ENCODE measurements around the gene NOVA2.
"Not testable (repeated sequence)": the region's sequence is repeated elsewhere in the genome, so short reads cannot be mapped to it uniquely, and the experiment has no call there.

The NOVA2 gene

DNA sequence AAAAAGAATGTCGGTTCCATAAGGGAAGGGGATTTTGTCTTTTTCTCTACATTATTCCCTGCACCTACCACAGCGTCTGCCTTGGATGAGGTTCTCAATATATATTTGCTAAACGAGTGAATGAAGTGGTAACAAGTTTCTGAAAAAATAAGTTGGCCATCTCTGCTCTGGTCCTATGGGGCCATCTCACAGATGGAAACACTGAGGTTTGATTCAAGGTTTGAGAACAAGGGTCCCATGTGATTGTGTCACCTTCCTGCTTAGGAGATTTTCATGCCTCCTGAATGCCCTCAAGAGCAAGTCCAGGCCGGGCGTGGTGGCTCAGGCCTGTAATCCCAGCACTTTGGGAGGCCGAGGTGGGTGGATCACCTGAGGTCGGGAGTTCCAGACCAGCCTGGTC lies 74.4 kb downstream of the NOVA2 start:
- no peak for DNase-seq

GRCh38 chr19:45897261-45897812 lies 76.3 kb downstream of the NOVA2 start:
- no peak for DNase-seq

GRCh38 chr19:45895983-45896599 lies 77.6 kb downstream of the NOVA2 start:
- DNase-seq = not testable (repeated sequence)

GRCh38 chr19:45895519-45895972 lies 78.1 kb downstream of the NOVA2 start:
- peak in 1 of 56 donors; percentile 9 for DNase-seq

GRCh38 chr19:45890877-45891276 lies 82.8 kb downstream of the NOVA2 start:
- DNase-seq = no peak

GRCh38 chr19:45889210-45889885 lies 84.3 kb downstream of the NOVA2 start:
- DNase-seq = no peak

- DNase-seq = no peak
Measured at GRCh38 chr19:45887200-45887710, 86.4 kb downstream of the NOVA2 start.

- DNase-seq = peak; percentile 35 to 94 (median 86)
Measured at GRCh38 chr19:45886427-45887199, 87.1 kb downstream of the NOVA2 start.

DNA sequence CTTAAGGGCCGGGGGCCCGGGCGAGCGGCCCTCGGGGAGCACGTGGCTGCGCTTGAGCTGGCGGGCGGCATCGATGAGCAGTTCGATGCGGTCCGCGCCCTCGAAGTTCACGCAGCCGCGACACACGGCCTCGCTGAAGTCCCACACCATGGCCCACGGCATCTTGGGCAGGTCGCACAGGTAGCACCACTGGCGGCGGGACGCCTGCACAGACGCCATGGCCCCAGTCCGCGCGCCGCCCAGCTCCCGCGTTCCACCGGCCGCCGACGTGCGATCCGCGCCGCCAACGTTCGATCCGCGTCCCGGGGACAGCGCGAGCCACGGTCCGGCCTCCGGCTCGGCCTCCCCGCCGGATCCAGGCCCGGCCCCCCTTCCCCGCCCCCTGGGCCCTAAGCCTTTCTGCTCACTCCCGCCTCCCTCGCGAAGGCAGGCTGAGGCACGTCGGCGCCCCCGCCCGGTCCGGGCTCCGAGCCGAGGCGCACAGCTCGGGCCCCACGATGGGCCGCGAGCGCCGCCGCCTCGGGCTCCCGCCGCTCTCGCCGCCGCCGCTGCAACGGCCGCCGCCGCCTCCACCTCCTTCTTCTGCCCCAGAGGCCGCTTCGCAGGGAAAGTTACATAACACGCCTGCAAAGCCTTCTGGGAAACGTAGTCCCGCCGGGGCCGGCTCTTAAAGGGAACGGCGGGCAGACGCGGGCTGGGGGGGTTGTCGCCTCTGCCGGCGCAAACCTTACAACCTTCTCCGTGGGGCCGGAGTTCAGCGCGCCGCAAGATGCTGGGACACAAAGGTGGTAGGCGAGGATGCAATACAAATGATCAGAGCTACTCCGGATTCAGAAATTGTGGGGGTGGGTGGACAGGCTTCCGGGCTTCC lies 87.9 kb downstream of the NOVA2 start, which contains the start of gene IRF2BP1:
Gene IRF2BP1 (minus strand): TSS at position 586 of the 871 bp plus-strand sequence. CDS start 367 bp downstream, at position 219.
- peak; percentile 28 to 96 (median 88) for DNase-seq

DNA sequence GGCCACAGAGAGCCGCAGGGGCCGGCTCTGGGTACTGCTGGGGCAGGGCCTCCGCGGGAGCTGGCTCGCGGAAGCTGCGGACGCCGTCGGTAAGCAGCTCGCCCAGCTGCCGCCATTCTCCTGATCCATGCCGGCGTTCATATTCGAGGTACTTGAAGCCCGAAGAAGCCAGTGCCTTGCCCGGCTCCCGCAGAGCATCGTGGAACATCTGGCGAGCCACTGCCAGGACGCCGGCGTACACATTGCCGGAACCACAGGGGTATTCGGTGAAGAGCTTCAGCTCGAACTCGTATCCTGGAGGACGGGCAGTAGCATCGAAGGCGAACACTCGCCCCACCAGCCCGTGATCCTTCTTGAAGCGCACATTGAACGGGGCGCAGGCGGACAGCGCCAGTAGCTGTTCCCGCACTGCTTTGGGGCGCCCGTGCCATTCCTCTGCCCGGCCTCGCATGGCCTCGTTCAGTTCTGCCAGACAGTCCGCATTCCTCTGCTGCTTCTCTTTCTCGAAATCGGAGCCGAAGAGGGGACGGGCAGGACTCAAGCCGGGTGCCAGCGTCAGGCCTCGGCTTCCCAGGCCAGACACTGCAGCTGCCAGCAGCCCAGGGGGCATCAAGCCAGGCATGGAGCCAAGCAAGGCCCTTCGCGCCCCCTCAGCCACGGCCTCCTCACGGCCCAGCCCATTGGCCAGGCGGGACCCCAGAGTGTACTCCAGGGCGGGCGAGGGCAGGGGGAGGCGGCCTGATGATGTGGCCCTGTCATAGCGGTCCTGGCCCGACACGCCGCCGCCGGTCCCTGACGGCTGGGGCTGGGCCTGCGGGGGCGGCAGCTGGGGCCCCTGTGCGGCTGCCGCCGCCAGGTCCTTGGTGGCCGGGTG lies 88.7 kb downstream of the NOVA2 start:
- peak in 1 of 56 donors; percentile 18 for DNase-seq

- no peak for DNase-seq
Measured at GRCh38 chr19:45883881-45884681, 89.6 kb downstream of the NOVA2 start.

Measured in nucleus accumbens (tissue), 56 donors.